SK-N-SH treated with all-trans-retinoic acid at 6 μM for 48 hours (cell line): ENCODE data around the gene TCAP.

Experiments
- ATAC-seq: fragments of 200-7000 bp; cut with Tn5 transposase; 3 replicates; pipeline ENCODE4 v1.9.1; 2020; ENCODE audit warnings: mild to moderate bottlenecking, moderate library complexity
- ARNTL ChIP-seq: fragments of 450-650 bp; formaldehyde crosslinking; IDR thresholded peaks from 2 replicates; pipeline ENCODE4 v1.5.0; 2020; ENCODE audit warnings: low read depth, mild to moderate bottlenecking, moderate library complexity, borderline replicate concordance
- CREB5 ChIP-seq: fragments of 250-450 bp; sonication (Bioruptor Pico); IDR thresholded peaks from 2 replicates; pipeline ENCODE4 v1.5.1; 2020; ENCODE audit warnings: low read depth, mild to moderate bottlenecking, moderate library complexity
- CSDC2 ChIP-seq: fragments of 250-450 bp; sonication (Bioruptor Pico); IDR thresholded peaks from 2 replicates; pipeline ENCODE4 v1.5.0; 2020; ENCODE audit warnings: mild to moderate bottlenecking, moderate library complexity
- CSRNP3 ChIP-seq: fragments of 250-450 bp; sonication (Bioruptor Pico); IDR thresholded peaks from 2 replicates; pipeline ENCODE4 v1.5.1; 2021; ENCODE audit warnings: mild to moderate bottlenecking, moderate library complexity
- ESRRG ChIP-seq: fragments of 250-450 bp; sonication (Bioruptor Pico); IDR thresholded peaks from 2 replicates; pipeline ENCODE4 v1.6.1; 2021; ENCODE audit warnings: mild to moderate bottlenecking
- GLIS3 ChIP-seq: fragments of 250-450 bp; sonication (Bioruptor Pico); IDR thresholded peaks from 2 replicates; pipeline ENCODE4 v1.5.0; 2020; ENCODE audit warnings: mild to moderate bottlenecking, moderate library complexity
- ISL1 ChIP-seq: fragments of 250-450 bp; sonication (Bioruptor Pico); IDR thresholded peaks from 2 replicates; pipeline ENCODE4 v2.1.2; 2022; ENCODE audit warnings: mild to moderate bottlenecking, moderate library complexity
- PATZ1 ChIP-seq: fragments of 250-450 bp; sonication (Bioruptor Pico); IDR thresholded peaks from 2 replicates; pipeline ENCODE4 v1.8.0; 2020; ENCODE audit warnings: mild to moderate bottlenecking, moderate library complexity, borderline replicate concordance
- POU6F1 ChIP-seq: fragments of 250-450 bp; sonication (Bioruptor Pico); IDR thresholded peaks from 2 replicates; pipeline ENCODE4 v1.8.0; 2021; ENCODE audit warnings: low read depth, mild to moderate bottlenecking, moderate library complexity, borderline replicate concordance
- PPARA ChIP-seq: fragments of 250-450 bp; sonication (Bioruptor Pico); IDR thresholded peaks from 2 replicates; pipeline ENCODE4 v1.5.0; 2020; ENCODE audit warnings: mild to moderate bottlenecking, borderline replicate concordance
- RARB ChIP-seq: fragments of 250-450 bp; sonication (Bioruptor Pico); IDR thresholded peaks from 2 replicates; pipeline ENCODE4 v1.8.0; 2021; ENCODE audit warnings: mild to moderate bottlenecking, moderate library complexity
- SNAI2 ChIP-seq: fragments of 250-450 bp; sonication (Bioruptor Pico); IDR thresholded peaks from 2 replicates; pipeline ENCODE4 v1.5.0; 2020; ENCODE audit warnings: mild to moderate bottlenecking, moderate library complexity
- TCF4 ChIP-seq: fragments of 250-450 bp; sonication (Bioruptor Pico); IDR thresholded peaks from 2 replicates; pipeline ENCODE4 v1.8.0; 2021; ENCODE audit warnings: mild to moderate bottlenecking, moderate library complexity, borderline replicate concordance
- TOX ChIP-seq: fragments of 250-450 bp; sonication (Bioruptor Pico); IDR thresholded peaks from 2 replicates; pipeline ENCODE4 v1.8.0; 2021; ENCODE audit warnings: mild to moderate bottlenecking, moderate library complexity, borderline replicate concordance
- ZC3H10 ChIP-seq: fragments of 250-450 bp; sonication (Bioruptor Pico); IDR thresholded peaks from 2 replicates; pipeline ENCODE4 v1.5.1; 2021; ENCODE audit warnings: mild to moderate bottlenecking, moderate library complexity
- ZFP3 ChIP-seq: fragments of 250-450 bp; sonication (Bioruptor Pico); IDR thresholded peaks from 2 replicates; pipeline ENCODE4 v1.5.0; 2020; ENCODE audit warnings: mild to moderate bottlenecking, moderate library complexity
- ZFP30 ChIP-seq: fragments of 450-650 bp; formaldehyde crosslinking; IDR thresholded peaks from 2 replicates; pipeline ENCODE4 v1.5.0; 2022; ENCODE audit warnings: mild to moderate bottlenecking, moderate library complexity
- ZNF565 ChIP-seq: fragments of 450-650 bp; formaldehyde crosslinking; conservative IDR thresholded peaks from 2 replicates; pipeline ENCODE4 v1.5.0; 2020; ENCODE audit warnings: low read depth, mild to moderate bottlenecking, moderate library complexity
- ZNF70 ChIP-seq: fragments of 450-650 bp; formaldehyde crosslinking; IDR thresholded peaks from 2 replicates; pipeline ENCODE4 v1.5.0; 2020; ENCODE audit warnings: mild to moderate bottlenecking, moderate library complexity
- ZNF8 ChIP-seq: fragments of 450-650 bp; formaldehyde crosslinking; IDR thresholded peaks from 2 replicates; pipeline ENCODE4 v1.5.0; 2020; ENCODE audit warnings: mild to moderate bottlenecking, moderate library complexity

Gene TCAP

GRCh38 chr17:39640591-39641031 lies 24.5 kb upstream of the TCAP start:
- ATAC-seq = no peak
- TF ChIP-seq ISL1 (CRISPR knock-in tag) (no peak), ZC3H10 (CRISPR knock-in tag) (no peak), CSRNP3 (CRISPR knock-in tag) (no peak), ZNF70 (CRISPR knock-in tag) (no peak)

- TF ChIP-seq ARNTL (CRISPR knock-in tag) = no peak
- no peak for TF ChIP-seq PPARA (CRISPR knock-in tag)
- no peak for TF ChIP-seq CSRNP3 (CRISPR knock-in tag)
- TF ChIP-seq ZFP3 (CRISPR knock-in tag) = no peak
- TF ChIP-seq ISL1 (CRISPR knock-in tag) = no peak
- TF ChIP-seq CSDC2 (CRISPR knock-in tag) = no peak
- no peak for TF ChIP-seq SNAI2 (CRISPR knock-in tag)
- no peak for TF ChIP-seq PATZ1
- no peak for TF ChIP-seq ZNF565 (CRISPR knock-in tag)
- no peak for TF ChIP-seq TOX (CRISPR knock-in tag)
- TF ChIP-seq ZNF8 (CRISPR knock-in tag) = no peak
- no peak for TF ChIP-seq TCF4
- no peak for TF ChIP-seq ZFP30 (CRISPR knock-in tag)
- no peak for TF ChIP-seq POU6F1 (CRISPR knock-in tag)
- TF ChIP-seq CREB5 (CRISPR knock-in tag) = no peak
- TF ChIP-seq ESRRG (CRISPR knock-in tag) = no peak
- TF ChIP-seq ZC3H10 (CRISPR knock-in tag) = no peak
- no peak for TF ChIP-seq GLIS3 (CRISPR knock-in tag)
- no peak for TF ChIP-seq RARB
- no peak for ATAC-seq
Measured at GRCh38 chr17:39641097-39641496, 24.1 kb upstream of the TCAP start.

- no peak for TF ChIP-seq ZFP3 (CRISPR knock-in tag)
- no peak for TF ChIP-seq SNAI2 (CRISPR knock-in tag)
- no peak for TF ChIP-seq ESRRG (CRISPR knock-in tag)
- no peak for TF ChIP-seq ZFP30 (CRISPR knock-in tag)
- TF ChIP-seq ZC3H10 (CRISPR knock-in tag) = no peak
- TF ChIP-seq RARB = no peak
- TF ChIP-seq CSRNP3 (CRISPR knock-in tag) = no peak
- no peak for TF ChIP-seq ARNTL (CRISPR knock-in tag)
- TF ChIP-seq ZNF565 (CRISPR knock-in tag) = no peak
- TF ChIP-seq TOX (CRISPR knock-in tag) = no peak
- no peak for TF ChIP-seq ZNF8 (CRISPR knock-in tag)
- no peak for TF ChIP-seq PPARA (CRISPR knock-in tag)
- ATAC-seq = no peak
Measured at GRCh38 chr17:39641883-39642282, 23.3 kb upstream of the TCAP start.
